ENCODE measurements around the gene CCDC102B. TPM values are rescaled to one million over a fixed set of nuclear protein-coding genes. Genes with fewer than 3 reads are reported as not detected.

The CCDC102B gene
- total RNA-seq, 1 donor from 2014 or later = 6.5 TPM

- TF ChIP-seq CTCF (conservative IDR thresholded peaks at IDR 0.05) = no peak
- no peaks in the 10 kb centered on the region for H3K4me1 Mint-ChIP-seq
- no peak overlapping the region for H3K4me3 Mint-ChIP-seq
- DNase-seq (ENCODE audit: low read depth, low spot score) = no peak
- no peaks in the 10 kb centered on the region for H3K36me3 Mint-ChIP-seq (ENCODE audit: low read depth)
- no peak overlapping the region for H3K27ac Mint-ChIP-seq (ENCODE audit: unreplicated experiment)
- H3K27me3 Mint-ChIP-seq (ENCODE audit: low read depth) = no peaks in the 10 kb centered on the region
- H3K9me3 Mint-ChIP-seq = no peaks in the 10 kb centered on the region
These were observed 95.5 kb downstream of the CCDC102B start for GRCh38 chr18:68893354-68893753.

- DNase-seq (ENCODE audit: low read depth, low spot score) = no peak
- no peaks in the 10 kb centered on the region for H3K27me3 Mint-ChIP-seq (ENCODE audit: low read depth)
- H3K9me3 Mint-ChIP-seq = no peaks in the 10 kb centered on the region
- H3K4me1 Mint-ChIP-seq = no peaks in the 10 kb centered on the region
- H3K27ac Mint-ChIP-seq (ENCODE audit: unreplicated experiment) = no peak overlapping the region
- no peak overlapping the region for H3K4me3 Mint-ChIP-seq
- no peaks in the 10 kb centered on the region for H3K36me3 Mint-ChIP-seq (ENCODE audit: low read depth)
- TF ChIP-seq CTCF (conservative IDR thresholded peaks at IDR 0.05) = no peak
These were observed 99.4 kb downstream of the CCDC102B start for GRCh38 chr18:68897286-68897685.

GRCh38 chr18:68909579-68909978 is 111.7 kb downstream of the CCDC102B start:
- no peaks in the 10 kb centered on the region for H3K27me3 Mint-ChIP-seq (ENCODE audit: low read depth)

GRCh38 chr18:68915061-68915460 is 117.2 kb downstream of the CCDC102B start:
- Mint-ChIP-seq H3K27me3 (ENCODE audit: low read depth) (no peaks in the 10 kb centered on the region), H3K27ac (ENCODE audit: unreplicated experiment) (no peak overlapping the region), H3K36me3 (ENCODE audit: low read depth) (peaks cover 2% of the 10 kb centered on the region), H3K4me3 (no peak overlapping the region), H3K9me3 (no peaks in the 10 kb centered on the region), H3K4me1 (no peaks in the 10 kb centered on the region)
- no peak for TF ChIP-seq CTCF (conservative IDR thresholded peaks at IDR 0.05)
- DNase-seq (ENCODE audit: low read depth, low spot score) = no peak

More at GRCh38 chr18:68909579-68909978, 111.7 kb downstream of the CCDC102B start:
- Mint-ChIP-seq H3K9me3 (peaks cover 2% of the 10 kb centered on the region), H3K27ac (ENCODE audit: unreplicated experiment) (no peak overlapping the region), H3K4me1 (no peaks in the 10 kb centered on the region), H3K36me3 (ENCODE audit: low read depth) (peaks cover 2% of the 10 kb centered on the region), H3K4me3 (no peak overlapping the region)
- no peak for DNase-seq (ENCODE audit: low read depth, low spot score)
- TF ChIP-seq CTCF (conservative IDR thresholded peaks at IDR 0.05) = no peak

- no peaks in the 10 kb centered on the region for H3K36me3 Mint-ChIP-seq (ENCODE audit: low read depth)
- no peak overlapping the region for H3K27ac Mint-ChIP-seq (ENCODE audit: unreplicated experiment)
These were observed 118.9 kb downstream of the CCDC102B start for GRCh38 chr18:68916734-68917133.

More at GRCh38 chr18:68916734-68917133, 118.9 kb downstream of the CCDC102B start:
- DNase-seq (ENCODE audit: low read depth, low spot score) = no peak
- no peak for TF ChIP-seq CTCF (conservative IDR thresholded peaks at IDR 0.05)
- Mint-ChIP-seq H3K4me3 (no peak overlapping the region), H3K4me1 (no peaks in the 10 kb centered on the region), H3K9me3 (no peaks in the 10 kb centered on the region), H3K27me3 (ENCODE audit: low read depth) (no peaks in the 10 kb centered on the region)

Data from neural crest cell (in vitro differentiated cells).